ENCODE measurements around the gene OR10P1.

DNA sequence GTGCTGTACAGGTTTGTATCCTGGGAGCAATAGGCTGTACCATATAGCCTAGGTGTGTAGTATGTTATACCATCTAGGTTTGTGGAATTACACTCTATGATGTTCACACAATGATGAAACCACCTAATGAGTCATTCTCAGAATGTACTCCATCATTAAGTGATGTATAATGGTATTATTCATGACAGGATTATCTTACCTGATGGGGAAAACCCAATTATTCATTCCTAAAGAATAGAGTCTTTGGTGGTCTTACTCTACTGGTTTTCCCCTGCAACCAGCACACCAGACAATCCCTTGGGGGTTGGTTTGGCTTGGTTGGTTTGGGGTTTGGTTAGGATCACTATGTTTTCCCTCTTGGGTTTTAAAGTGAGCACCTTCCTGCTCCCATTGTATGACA, 12.6 kb upstream of the OR10P1 start:
- TF ChIP-seq, protein P1, sequence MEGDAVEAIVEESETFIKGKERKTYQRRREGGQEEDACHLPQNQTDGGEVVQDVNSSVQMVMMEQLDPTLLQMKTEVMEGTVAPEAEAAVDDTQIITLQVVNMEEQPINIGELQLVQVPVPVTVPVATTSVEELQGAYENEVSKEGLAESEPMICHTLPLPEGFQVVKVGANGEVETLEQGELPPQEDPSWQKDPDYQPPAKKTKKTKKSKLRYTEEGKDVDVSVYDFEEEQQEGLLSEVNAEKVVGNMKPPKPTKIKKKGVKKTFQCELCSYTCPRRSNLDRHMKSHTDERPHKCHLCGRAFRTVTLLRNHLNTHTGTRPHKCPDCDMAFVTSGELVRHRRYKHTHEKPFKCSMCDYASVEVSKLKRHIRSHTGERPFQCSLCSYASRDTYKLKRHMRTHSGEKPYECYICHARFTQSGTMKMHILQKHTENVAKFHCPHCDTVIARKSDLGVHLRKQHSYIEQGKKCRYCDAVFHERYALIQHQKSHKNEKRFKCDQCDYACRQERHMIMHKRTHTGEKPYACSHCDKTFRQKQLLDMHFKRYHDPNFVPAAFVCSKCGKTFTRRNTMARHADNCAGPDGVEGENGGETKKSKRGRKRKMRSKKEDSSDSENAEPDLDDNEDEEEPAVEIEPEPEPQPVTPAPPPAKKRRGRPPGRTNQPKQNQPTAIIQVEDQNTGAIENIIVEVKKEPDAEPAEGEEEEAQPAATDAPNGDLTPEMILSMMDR (conservative IDR thresholded peaks at IDR 0.05), result no peak
- TF ChIP-seq ZFX (IDR thresholded peaks at IDR 0.05), result no peak

Measured in C4-2B (cell line).